OCI-LY1 (cell line): ENCODE measurements around the gene UNC13C.

Experiments used
- EZH2 ChIP-seq: fragments of 200-600 bp; sonication (generic), shearing (Covaris generic); IDR thresholded peaks from 2 replicates; pipeline ENCODE4 v1.8.0; 2017; ENCODE audit warnings: borderline replicate concordance, mixed run types, mild to moderate bottlenecking, antibody characterized with exemption, low read length, moderate library complexity, mixed read lengths
- TF ChIP-seq, protein P1 (sequence below): fragments of 200-600 bp; sonication (generic), shearing (Covaris generic); IDR thresholded peaks from 2 replicates; pipeline ENCODE4 v1.5.1; 2017; ENCODE audit warnings: mild to moderate bottlenecking, antibody characterized with exemption, low read length, moderate library complexity, mixed read lengths

DNA sequence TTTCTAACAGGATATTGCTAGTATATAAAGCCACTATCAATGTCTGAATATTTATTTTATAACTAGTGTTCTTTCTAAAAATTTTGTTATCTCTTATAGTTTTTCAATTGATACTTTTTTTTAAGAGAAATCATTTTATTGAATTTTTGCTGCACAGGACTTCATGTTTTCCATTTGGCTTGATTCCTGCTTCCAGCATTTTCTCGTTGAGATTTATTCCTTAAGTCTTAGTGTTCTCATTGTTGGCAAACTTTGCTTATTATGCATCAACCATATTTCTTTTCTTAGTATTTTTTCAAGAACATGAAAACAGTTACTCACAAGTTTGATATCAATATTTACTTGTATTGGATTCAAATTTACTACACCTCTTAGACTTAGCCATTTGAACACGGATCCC is 113.4 kb downstream of the UNC13C start:
- TF ChIP-seq, protein P1, sequence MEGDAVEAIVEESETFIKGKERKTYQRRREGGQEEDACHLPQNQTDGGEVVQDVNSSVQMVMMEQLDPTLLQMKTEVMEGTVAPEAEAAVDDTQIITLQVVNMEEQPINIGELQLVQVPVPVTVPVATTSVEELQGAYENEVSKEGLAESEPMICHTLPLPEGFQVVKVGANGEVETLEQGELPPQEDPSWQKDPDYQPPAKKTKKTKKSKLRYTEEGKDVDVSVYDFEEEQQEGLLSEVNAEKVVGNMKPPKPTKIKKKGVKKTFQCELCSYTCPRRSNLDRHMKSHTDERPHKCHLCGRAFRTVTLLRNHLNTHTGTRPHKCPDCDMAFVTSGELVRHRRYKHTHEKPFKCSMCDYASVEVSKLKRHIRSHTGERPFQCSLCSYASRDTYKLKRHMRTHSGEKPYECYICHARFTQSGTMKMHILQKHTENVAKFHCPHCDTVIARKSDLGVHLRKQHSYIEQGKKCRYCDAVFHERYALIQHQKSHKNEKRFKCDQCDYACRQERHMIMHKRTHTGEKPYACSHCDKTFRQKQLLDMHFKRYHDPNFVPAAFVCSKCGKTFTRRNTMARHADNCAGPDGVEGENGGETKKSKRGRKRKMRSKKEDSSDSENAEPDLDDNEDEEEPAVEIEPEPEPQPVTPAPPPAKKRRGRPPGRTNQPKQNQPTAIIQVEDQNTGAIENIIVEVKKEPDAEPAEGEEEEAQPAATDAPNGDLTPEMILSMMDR, result no peak
- TF ChIP-seq EZH2, result no peak
